ENCODE measurements around the gene CAPN11.

- TF ChIP-seq, protein P1, sequence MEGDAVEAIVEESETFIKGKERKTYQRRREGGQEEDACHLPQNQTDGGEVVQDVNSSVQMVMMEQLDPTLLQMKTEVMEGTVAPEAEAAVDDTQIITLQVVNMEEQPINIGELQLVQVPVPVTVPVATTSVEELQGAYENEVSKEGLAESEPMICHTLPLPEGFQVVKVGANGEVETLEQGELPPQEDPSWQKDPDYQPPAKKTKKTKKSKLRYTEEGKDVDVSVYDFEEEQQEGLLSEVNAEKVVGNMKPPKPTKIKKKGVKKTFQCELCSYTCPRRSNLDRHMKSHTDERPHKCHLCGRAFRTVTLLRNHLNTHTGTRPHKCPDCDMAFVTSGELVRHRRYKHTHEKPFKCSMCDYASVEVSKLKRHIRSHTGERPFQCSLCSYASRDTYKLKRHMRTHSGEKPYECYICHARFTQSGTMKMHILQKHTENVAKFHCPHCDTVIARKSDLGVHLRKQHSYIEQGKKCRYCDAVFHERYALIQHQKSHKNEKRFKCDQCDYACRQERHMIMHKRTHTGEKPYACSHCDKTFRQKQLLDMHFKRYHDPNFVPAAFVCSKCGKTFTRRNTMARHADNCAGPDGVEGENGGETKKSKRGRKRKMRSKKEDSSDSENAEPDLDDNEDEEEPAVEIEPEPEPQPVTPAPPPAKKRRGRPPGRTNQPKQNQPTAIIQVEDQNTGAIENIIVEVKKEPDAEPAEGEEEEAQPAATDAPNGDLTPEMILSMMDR (IDR thresholded peaks at IDR 0.05), result no peak
- no peak for TF ChIP-seq POLR2A (IDR thresholded peaks at IDR 0.05)
Observed at GRCh38 chr6:44185953-44186634, 27.5 kb downstream of the CAPN11 start.
